ENCODE results near the gene SCAPER.

Gene SCAPER

GRCh38 chr15:76336254-76337058 is 568.7 kb downstream of the SCAPER start, which contains the start of gene ISL2 (continued):
- no peak for TF ChIP-seq ZNF426 (tag by site-specific recombination; IDR thresholded peaks at IDR 0.05)
- no peak for TF ChIP-seq ZNF707 (tag by site-specific recombination; IDR thresholded peaks at IDR 0.05)
- TF ChIP-seq ZNF785 (tag by site-specific recombination; IDR thresholded peaks at IDR 0.05), result no peak
- peak; percentile 74 for TF ChIP-seq ZNF76 (tag by site-specific recombination; IDR thresholded peaks at IDR 0.05; ENCODE audit: borderline replicate concordance, low read depth)
- no peak for TF ChIP-seq ZNF354C (tag by site-specific recombination; IDR thresholded peaks at IDR 0.05; ENCODE audit: borderline replicate concordance, low read depth)
- TF ChIP-seq ZNF138 (tag by site-specific recombination; IDR thresholded peaks at IDR 0.05; ENCODE audit: borderline replicate concordance), result no peak
- no peak for TF ChIP-seq ZNF548 (tag by site-specific recombination; IDR thresholded peaks at IDR 0.05)
- no peak for TF ChIP-seq ZNF530 (tag by site-specific recombination; IDR thresholded peaks at IDR 0.05; ENCODE audit: low read depth)

GRCh38 chr15:76335307-76336253 is 569.6 kb downstream of the SCAPER start:
- Histone ChIP-seq H3K36me3 (ENCODE audit: control insufficient read depth in 2 of 2, insufficient read depth in 1 of 2, low read length in 2 of 2) (peaks cover 0 to 15% of the 10 kb centered on the region in 2 experiments; a peak in 1 of 3 replicates), H3K4me1 (ENCODE audit: control insufficient read depth, insufficient read depth, low read length) (peaks cover 3% of the 10 kb centered on the region; the same call in 1 of the 2 replicates), H3K4me3 (ENCODE audit: low read depth, low read length) (peak overlapping the region; percentile 78), H3K27ac (ENCODE audit: extremely low read depth, low read depth, low read length) (peak overlapping the region; percentile 81), H3K9me3 (ENCODE audit: control insufficient read depth, insufficient read depth, low read depth, low read length) (no peaks in the 10 kb centered on the region)
- ChIA-PET CTCF (interaction anchor here (0.6 to 4.1 kb wide), 15 partner anchors 9 to 784 kb away, joined by 3 to 14 read pairs (median 4); no protein-coding TSS in a partner anchor), POLR2A (interaction anchor here (0.6 to 4.3 kb wide), 29 partner anchors 9 to 735 kb away, joined by 3 to 134 read pairs (median 7); partner anchors contain the start of genes ETFA, RCN2 and TSPAN3)
- TF ChIP-seq ZFP69B (tag by site-specific recombination; IDR thresholded peaks at IDR 0.05) (peak; percentile 45; the same call in 1 of the 2 replicates), KLF16 (tag by site-specific recombination; IDR thresholded peaks at IDR 0.05) (no peak), ZSCAN23 (tag by site-specific recombination; IDR thresholded peaks at IDR 0.05) (no peak), BCL11B (tag by site-specific recombination; IDR thresholded peaks at IDR 0.05; ENCODE audit: low read depth) (no peak), ZNF629 (tag by site-specific recombination; IDR thresholded peaks at IDR 0.05) (no peak), ZNF202 (tag by site-specific recombination; IDR thresholded peaks at IDR 0.05; ENCODE audit: borderline replicate concordance) (no peak), MYNN (tag by site-specific recombination; IDR thresholded peaks at IDR 0.05; ENCODE audit: borderline replicate concordance) (no peak), ZFHX2 (tag by site-specific recombination; conservative IDR thresholded peaks at IDR 0.05) (peak; percentile 51; the same call in 1 of the 2 replicates), ZBTB10 (tag by site-specific recombination; IDR thresholded peaks at IDR 0.05) (no peak), ZNF121 (tag by site-specific recombination; IDR thresholded peaks at IDR 0.05) (no peak), ZNF433 (tag by site-specific recombination; IDR thresholded peaks at IDR 0.05; ENCODE audit: low read depth) (no peak), ZNF600 (tag by site-specific recombination; IDR thresholded peaks at IDR 0.05) (peak; percentile 28), ZNF280D (tag by site-specific recombination; IDR thresholded peaks at IDR 0.05) (0 out of 2 replicates have a peak, but pooled peaks have one; percentile 4), ZNF521 (tag by site-specific recombination; IDR thresholded peaks at IDR 0.05) (no peak), ZNF791 (tag by site-specific recombination; IDR thresholded peaks at IDR 0.05) (no peak), WT1 (tag by site-specific recombination; IDR thresholded peaks at IDR 0.05) (no peak), MZF1 (tag by site-specific recombination; IDR thresholded peaks at IDR 0.05; ENCODE audit: borderline replicate concordance) (no peak), ZNF776 (tag by site-specific recombination; IDR thresholded peaks at IDR 0.05; ENCODE audit: borderline replicate concordance) (no peak), ZNF548 (tag by site-specific recombination; IDR thresholded peaks at IDR 0.05) (no peak), ZNF24 (tag by site-specific recombination; IDR thresholded peaks at IDR 0.05) (no peak), ZBTB48 (tag by site-specific recombination; IDR thresholded peaks at IDR 0.05) (no peak), ZNF335 (tag by site-specific recombination; conservative IDR thresholded peaks at IDR 0.05) (peak; percentile 78), ZNF184 (tag by site-specific recombination; IDR thresholded peaks at IDR 0.05) (no peak)

Data from HEK293 (cell line).